ENCODE results near the gene ROCK2.

DNA sequence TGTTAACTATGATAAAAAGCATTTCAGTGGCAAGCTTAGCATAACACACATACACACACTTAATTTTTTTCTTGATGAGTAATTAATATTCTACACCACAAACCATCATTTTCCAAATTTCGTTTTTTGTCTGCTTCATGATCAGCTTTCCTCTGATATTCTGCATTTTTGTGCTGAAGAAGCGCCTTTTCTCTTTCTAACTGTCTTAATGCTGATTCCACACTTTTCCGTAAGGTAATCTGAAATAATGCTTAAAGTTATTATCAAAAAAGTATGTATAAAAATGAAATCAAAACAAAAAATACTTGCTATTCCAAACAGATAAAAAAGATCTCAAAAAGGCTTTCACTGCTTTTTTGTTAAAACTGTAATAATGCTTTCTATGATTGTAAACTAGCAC is 129.0 kb downstream of the ROCK2 start:
- TF ChIP-seq ZNF121 (CRISPR knock-in tag; IDR thresholded peaks at IDR 0.05) (no peak), SMC3 (IDR thresholded peaks at IDR 0.05; ENCODE audit: low read length) (no peak)
- TF ChIP-seq, protein P1, sequence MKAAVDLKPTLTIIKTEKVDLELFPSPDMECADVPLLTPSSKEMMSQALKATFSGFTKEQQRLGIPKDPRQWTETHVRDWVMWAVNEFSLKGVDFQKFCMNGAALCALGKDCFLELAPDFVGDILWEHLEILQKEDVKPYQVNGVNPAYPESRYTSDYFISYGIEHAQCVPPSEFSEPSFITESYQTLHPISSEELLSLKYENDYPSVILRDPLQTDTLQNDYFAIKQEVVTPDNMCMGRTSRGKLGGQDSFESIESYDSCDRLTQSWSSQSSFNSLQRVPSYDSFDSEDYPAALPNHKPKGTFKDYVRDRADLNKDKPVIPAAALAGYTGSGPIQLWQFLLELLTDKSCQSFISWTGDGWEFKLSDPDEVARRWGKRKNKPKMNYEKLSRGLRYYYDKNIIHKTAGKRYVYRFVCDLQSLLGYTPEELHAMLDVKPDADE (CRISPR knock-in tag; IDR thresholded peaks at IDR 0.05) = no peak
- TF ChIP-seq, protein P2, sequence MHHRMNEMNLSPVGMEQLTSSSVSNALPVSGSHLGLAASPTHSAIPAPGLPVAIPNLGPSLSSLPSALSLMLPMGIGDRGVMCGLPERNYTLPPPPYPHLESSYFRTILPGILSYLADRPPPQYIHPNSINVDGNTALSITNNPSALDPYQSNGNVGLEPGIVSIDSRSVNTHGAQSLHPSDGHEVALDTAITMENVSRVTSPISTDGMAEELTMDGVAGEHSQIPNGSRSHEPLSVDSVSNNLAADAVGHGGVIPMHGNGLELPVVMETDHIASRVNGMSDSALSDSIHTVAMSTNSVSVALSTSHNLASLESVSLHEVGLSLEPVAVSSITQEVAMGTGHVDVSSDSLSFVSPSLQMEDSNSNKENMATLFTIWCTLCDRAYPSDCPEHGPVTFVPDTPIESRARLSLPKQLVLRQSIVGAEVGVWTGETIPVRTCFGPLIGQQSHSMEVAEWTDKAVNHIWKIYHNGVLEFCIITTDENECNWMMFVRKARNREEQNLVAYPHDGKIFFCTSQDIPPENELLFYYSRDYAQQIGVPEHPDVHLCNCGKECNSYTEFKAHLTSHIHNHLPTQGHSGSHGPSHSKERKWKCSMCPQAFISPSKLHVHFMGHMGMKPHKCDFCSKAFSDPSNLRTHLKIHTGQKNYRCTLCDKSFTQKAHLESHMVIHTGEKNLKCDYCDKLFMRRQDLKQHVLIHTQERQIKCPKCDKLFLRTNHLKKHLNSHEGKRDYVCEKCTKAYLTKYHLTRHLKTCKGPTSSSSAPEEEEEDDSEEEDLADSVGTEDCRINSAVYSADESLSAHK (CRISPR knock-in tag; IDR thresholded peaks at IDR 0.05; ENCODE audit: borderline replicate concordance) = no peak

Measured in HepG2 (cell line).